Immature natural killer cell (primary cell): ENCODE measurements around the gene PPM1A. TPM values are rescaled to one million over a fixed set of nuclear protein-coding genes. Genes with fewer than 3 reads are reported as not detected.

Experiments
- DNase-seq, 3 donors: peaks; one replicate each; pipeline ENCODE4 v3.0.0; 2022; ENCODE audit warnings: mixed read lengths in 1 of 3
- H3K27ac Mint-ChIP-seq, 6 donors: one replicate each; pipeline ENCODE4 v1.8.0; 2020; ENCODE audit warnings: mixed read lengths in 6 of 6, mild to moderate bottlenecking in 5 of 6, inconsistent platforms in 4 of 6, moderate library complexity in 3 of 6
- H3K27me3 Mint-ChIP-seq, 3 donors: one replicate each; pipeline ENCODE4 v1.8.0; 2020 to 2021; ENCODE audit warnings: low read depth in 3 of 3, mild to moderate bottlenecking in 3 of 3, mixed read lengths in 3 of 3, moderate library complexity in 3 of 3, inconsistent platforms in 1 of 3
- H3K36me3 Mint-ChIP-seq, 3 donors: one replicate each; pipeline ENCODE4 v1.8.0; 2020; ENCODE audit warnings: mixed read lengths in 3 of 3, inconsistent platforms in 2 of 3, mild to moderate bottlenecking in 2 of 3
- H3K4me1 Mint-ChIP-seq, 2 donors: one replicate each; pipeline ENCODE4 v1.8.0; 2020; ENCODE audit warnings: inconsistent platforms in 2 of 2, mild to moderate bottlenecking in 2 of 2, mixed read lengths in 2 of 2, moderate library complexity in 1 of 2
- H3K4me3 Mint-ChIP-seq, 5 donors: one replicate each; pipeline ENCODE4 v1.8.0; 2020; ENCODE audit warnings: mild to moderate bottlenecking in 5 of 5, mixed read lengths in 5 of 5, inconsistent platforms in 3 of 5, moderate library complexity in 3 of 5
- H3K9me3 Mint-ChIP-seq, 6 donors: one replicate each; pipeline ENCODE4 v1.8.0; 2020; ENCODE audit warnings: mild to moderate bottlenecking in 6 of 6, mixed read lengths in 6 of 6, inconsistent platforms in 4 of 6, moderate library complexity in 3 of 6
- polyA plus RNA-seq, 3 donors: library from polyadenylated mRNA; unstranded; fragments of 300-500 nt; fragmentation: Illumina TruSeq; gene quantifications; one replicate each; pipeline ENCODE4 v1.2.3, GENCODE V29; 2021

Gene PPM1A
- polyA plus RNA-seq, result 10 to 100 TPM; 31.9 to 46.8 (median 45.5) TPM

DNA sequence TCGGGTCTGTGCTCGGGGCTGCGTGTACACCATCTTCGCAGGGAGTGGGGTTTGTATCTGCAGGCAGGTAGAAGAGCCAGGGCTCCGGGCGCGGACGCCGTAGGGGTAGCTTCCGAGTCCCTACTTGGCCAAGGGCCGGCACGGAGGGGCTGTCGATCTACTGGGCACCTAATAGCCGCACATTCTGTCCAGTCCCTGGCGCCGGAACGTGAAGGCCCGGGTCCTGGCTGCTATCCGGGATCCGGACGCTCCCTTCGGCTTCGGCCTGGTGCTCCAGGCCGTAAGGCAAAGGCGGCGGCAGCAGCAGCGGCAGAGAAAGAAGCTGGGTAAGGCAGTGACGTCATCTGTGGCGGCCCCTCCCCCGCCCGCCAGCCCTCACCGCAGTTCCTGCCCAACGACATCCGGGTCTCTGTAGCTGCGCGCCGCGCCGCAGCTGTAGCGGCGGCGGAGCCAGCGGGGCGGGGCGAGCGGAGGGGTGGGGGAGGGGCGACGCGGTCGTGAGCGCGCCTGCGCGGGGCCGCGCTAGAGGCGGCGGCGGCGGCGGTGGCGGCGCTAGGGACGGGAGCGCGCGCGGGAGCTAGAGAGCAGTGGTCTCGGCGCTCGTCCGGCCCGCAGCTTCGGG is at the start of gene PPM1A:
Gene PPM1A (plus strand): TSS at position 525 of the 622 bp plus-strand sequence. CDS start 33,483 bp downstream, outside the sequence.
- peaks cover 51 to 55% of the 10 kb centered on the region in 2 donors for H3K4me1 Mint-ChIP-seq
- H3K27me3 Mint-ChIP-seq, result peaks cover 22 to 29% (median 23%) of the 10 kb centered on the region in 3 donors
- H3K4me3 Mint-ChIP-seq, result peak within 1 kb of the TSS; percentile 87 to 99 (median 96)
- H3K9me3 Mint-ChIP-seq, result no peaks in the 10 kb centered on the region
- DNase-seq, result peak; percentile 90 to 95 (median 94)
- H3K27ac Mint-ChIP-seq, result peak within 1 kb of the TSS; percentile 97 to 100 (median 100)
- peaks cover 0 to 3% (median 0%) of the 10 kb centered on the region in 3 donors for H3K36me3 Mint-ChIP-seq

DNA sequence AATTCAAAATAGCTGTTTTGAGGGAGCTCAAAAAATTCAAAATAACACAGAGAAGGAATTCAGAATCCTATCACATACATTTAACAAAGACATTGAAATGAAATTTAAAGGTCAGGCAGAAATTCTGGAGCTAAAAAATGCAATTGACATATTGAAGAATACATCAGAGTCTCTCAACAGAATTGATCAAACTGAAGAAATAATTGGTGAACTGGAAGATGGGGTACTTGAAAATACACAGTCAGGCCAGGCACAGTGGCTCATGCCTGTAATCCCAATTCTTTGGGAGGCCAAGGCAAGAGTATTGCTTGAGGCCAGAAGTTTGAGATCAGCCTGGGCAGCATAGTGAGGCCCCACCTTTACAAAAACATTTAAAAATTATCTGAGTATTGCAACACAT is 49.7 kb upstream of the PPM1A start:
- H3K4me1 Mint-ChIP-seq, result no peaks in the 10 kb centered on the region
- H3K27me3 Mint-ChIP-seq, result peaks cover 5 to 12% (median 5%) of the 10 kb centered on the region in 3 donors
- peaks cover 0 to 18% (median 11%) of the 10 kb centered on the region in 6 donors for H3K9me3 Mint-ChIP-seq
- H3K4me3 Mint-ChIP-seq, result no peak overlapping the region
- peaks cover 0 to 5% (median 0%) of the 10 kb centered on the region in 3 donors for H3K36me3 Mint-ChIP-seq
- no peak overlapping the region for H3K27ac Mint-ChIP-seq
- no peak for DNase-seq

DNA sequence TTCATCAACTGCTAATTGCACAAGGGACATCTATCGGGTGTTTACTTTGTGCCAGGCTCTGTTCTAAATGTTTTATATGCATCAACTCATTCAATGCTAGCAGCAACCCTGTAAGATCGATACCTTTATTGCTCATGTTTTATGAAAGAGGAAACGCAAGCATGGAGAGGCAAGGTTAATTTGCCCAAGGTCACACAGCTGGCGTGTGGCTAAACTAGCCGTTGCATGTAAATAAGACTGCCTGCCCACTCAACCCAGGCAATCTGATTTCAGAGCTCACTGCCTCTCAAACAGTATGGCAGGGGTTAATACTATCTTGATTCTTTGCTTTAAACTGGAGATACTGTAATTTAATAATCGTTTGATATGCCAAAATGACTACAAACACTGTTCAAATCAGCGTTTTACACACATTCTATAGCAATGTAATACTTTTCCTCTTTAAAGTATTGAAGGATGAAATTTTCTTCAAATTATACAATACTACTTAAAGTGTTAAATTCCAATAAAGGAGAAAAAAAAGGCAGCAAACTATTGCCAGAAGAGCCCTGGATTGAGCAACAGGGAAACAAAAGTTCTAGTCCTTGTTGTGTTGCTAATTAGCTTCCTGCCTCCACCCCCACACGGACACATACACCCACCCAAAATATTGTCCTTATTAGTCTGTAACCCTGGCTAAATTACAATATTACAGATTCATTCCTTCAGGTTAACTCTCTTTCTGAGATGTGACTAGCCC is 44.7 kb upstream of the PPM1A start:
- no peaks in the 10 kb centered on the region for H3K4me1 Mint-ChIP-seq
- peaks cover 6 to 21% (median 8%) of the 10 kb centered on the region in 3 donors for H3K27me3 Mint-ChIP-seq
- H3K27ac Mint-ChIP-seq, result no peak overlapping the region
- H3K36me3 Mint-ChIP-seq, result peaks cover 0 to 5% (median 1%) of the 10 kb centered on the region in 3 donors
- H3K4me3 Mint-ChIP-seq, result no peak overlapping the region
- H3K9me3 Mint-ChIP-seq, result peaks cover 0 to 9% (median 6%) of the 10 kb centered on the region in 6 donors
- no peak for DNase-seq

DNA sequence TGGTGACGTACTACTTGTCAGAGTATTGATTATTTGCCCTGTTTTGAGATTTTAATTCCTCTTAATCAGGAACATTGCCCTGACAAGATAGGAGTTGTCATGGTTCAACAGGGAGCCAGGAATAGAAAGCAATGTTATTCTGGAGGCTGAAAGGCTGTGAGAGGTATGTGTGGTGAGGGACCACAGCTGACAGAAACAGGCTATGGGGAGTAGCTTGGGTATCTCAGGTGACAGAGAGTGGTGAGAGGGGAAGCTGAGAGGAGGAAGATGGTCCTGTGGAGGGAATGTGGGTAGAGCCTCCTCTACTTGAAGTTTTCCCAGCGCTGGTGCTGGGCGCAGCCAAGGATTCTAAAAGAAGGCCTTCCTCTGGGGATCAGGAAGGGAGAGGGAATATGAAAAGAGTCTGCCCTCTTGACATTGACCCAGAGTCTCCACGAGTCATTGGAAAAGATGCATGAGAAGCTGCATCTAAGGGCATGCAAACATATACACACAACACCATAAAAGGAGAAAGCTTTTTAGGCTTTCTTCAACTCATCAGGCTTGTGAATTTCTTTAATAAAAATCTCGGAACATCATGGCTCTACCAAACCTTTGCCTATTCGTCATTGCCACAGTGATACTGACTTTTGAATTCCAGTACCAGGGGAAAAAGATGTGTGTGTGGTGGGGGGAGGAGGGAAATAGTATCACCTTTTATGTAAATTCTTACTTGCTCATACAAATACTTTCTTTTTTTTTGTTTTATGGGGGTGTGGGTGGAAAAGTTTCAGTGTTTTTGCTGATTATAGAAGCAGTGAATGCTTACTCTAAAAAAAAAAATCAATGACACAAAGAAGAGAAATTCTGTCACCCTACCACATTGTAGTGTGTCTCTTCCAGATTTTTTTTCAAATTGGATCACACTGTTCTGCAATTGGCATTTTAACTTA is 43.9 kb upstream of the PPM1A start:
- Mint-ChIP-seq H3K4me3 (no peak overlapping the region), H3K9me3 (peaks cover 0 to 1% (median 0%) of the 10 kb centered on the region in 6 donors), H3K36me3 (peaks cover 0 to 5% (median 0%) of the 10 kb centered on the region in 3 donors), H3K27me3 (peaks cover 5 to 22% (median 6%) of the 10 kb centered on the region in 3 donors), H3K27ac (no peak overlapping the region), H3K4me1 (no peaks in the 10 kb centered on the region)
- DNase-seq, result no peak

DNA sequence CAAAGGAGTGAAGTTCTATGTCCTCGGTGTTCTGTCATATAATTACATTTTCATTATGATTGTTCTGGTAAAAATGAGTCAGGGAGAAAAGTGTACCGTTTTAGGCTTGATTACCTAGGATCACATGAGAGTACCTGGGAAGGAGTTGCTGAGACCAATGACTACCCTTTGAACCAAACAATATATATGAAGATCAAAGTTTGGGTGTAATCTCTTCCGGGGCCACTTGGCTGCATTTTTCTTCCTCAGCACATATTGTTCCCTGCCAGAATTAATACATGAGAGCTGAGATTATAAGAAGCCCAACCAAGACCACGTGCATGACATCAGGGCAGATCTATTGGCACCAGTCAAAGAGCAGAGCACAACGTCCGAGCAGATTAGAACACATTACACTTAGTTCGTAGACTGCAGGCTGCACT is 42.8 kb upstream of the PPM1A start:
- Mint-ChIP-seq H3K27ac (no peak overlapping the region), H3K36me3 (peaks cover 0 to 5% (median 0%) of the 10 kb centered on the region in 3 donors), H3K9me3 (no peaks in the 10 kb centered on the region), H3K4me1 (no peaks in the 10 kb centered on the region), H3K4me3 (no peak overlapping the region), H3K27me3 (peaks cover 5 to 17% (median 7%) of the 10 kb centered on the region in 3 donors)
- DNase-seq, result no peak

DNA sequence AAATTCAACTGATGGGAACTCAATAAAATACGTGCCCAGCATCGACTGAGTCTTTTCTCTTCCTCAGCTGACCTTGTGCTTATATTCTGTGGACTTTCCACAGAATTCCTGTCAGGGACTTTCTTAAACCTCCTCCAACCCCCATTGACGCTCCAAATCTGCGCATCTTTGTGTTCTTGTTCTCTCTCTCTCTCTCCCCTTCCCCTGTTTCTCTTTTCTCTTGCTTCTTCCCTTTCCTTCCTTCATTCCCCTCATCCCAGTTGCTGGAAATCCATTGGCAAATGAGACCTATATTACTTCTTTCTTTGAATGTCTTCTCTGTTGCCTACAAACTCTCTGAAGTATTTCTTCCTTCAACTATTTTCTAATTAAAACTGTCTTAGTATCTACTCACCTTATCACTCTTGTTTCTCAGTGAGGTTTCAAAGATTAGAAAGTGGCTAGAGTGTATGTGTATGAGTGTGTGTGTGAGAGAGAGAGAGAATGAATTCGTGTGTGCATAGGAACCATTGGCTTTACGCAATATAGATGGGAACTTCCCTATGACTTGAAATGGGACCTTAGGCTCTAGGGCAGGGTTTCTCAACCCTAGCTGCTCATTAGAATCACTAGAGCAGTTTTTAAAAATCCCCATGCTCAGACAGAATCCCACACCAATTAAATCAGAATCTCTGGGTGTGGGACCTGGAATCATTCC is 42.0 kb upstream of the PPM1A start:
- Mint-ChIP-seq H3K4me1 (no peaks in the 10 kb centered on the region), H3K27ac (no peak overlapping the region), H3K9me3 (no peaks in the 10 kb centered on the region), H3K4me3 (no peak overlapping the region), H3K27me3 (peaks cover 5 to 12% (median 7%) of the 10 kb centered on the region in 3 donors), H3K36me3 (peaks cover 0 to 5% (median 0%) of the 10 kb centered on the region in 3 donors)
- DNase-seq, result no peak

DNA sequence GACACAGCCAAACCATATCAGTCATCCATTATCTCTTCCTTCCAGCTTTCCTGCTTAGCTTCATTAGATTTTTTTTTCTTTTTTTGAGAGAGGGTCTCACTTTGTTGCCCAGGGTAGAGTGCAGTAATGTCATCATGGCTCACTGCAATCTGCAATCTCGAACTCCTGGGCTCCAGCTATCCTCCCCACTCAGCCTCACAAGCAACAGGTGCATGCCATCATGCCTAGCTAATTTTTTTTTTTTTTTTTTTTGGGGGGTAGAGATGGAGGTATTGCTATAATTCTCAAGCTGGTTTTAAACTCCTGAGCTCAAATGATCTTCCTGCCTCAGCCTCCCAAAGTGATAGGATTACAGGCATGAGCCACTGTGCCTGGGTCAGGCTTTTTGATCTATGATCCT is 38.3 kb upstream of the PPM1A start:
- no peak overlapping the region for H3K4me3 Mint-ChIP-seq
- H3K9me3 Mint-ChIP-seq, result no peaks in the 10 kb centered on the region
- peaks cover 3 to 9% (median 7%) of the 10 kb centered on the region in 3 donors for H3K27me3 Mint-ChIP-seq
- peaks cover 0 to 5% (median 3%) of the 10 kb centered on the region in 3 donors for H3K36me3 Mint-ChIP-seq
- DNase-seq, result no peak
- no peak overlapping the region for H3K27ac Mint-ChIP-seq
- no peaks in the 10 kb centered on the region for H3K4me1 Mint-ChIP-seq

DNA sequence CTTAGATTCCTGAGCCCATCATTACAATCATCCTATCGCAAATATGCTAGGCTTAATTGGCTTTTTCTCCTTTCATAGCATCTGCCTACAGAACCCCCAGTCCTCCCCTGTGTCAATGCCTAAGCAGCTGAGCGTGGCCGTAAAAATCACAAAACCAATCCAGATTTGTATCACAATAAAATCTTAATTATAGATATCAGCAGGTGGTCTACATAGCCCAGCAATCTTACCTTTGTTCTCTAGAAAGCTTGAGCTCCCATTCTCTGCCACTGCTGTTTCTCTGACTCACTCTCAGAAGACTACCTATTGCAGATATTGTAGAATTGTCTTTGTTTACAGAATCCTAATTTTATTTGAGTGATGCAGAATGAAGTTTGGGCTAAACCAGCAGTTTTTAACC is 37.9 kb upstream of the PPM1A start:
- no peak overlapping the region for H3K27ac Mint-ChIP-seq
- H3K4me1 Mint-ChIP-seq, result no peaks in the 10 kb centered on the region
- H3K4me3 Mint-ChIP-seq, result no peak overlapping the region
- H3K36me3 Mint-ChIP-seq, result peaks cover 0 to 5% (median 3%) of the 10 kb centered on the region in 3 donors
- no peak for DNase-seq
- H3K9me3 Mint-ChIP-seq, result no peaks in the 10 kb centered on the region
- peaks cover 3 to 9% (median 7%) of the 10 kb centered on the region in 3 donors for H3K27me3 Mint-ChIP-seq

DNA sequence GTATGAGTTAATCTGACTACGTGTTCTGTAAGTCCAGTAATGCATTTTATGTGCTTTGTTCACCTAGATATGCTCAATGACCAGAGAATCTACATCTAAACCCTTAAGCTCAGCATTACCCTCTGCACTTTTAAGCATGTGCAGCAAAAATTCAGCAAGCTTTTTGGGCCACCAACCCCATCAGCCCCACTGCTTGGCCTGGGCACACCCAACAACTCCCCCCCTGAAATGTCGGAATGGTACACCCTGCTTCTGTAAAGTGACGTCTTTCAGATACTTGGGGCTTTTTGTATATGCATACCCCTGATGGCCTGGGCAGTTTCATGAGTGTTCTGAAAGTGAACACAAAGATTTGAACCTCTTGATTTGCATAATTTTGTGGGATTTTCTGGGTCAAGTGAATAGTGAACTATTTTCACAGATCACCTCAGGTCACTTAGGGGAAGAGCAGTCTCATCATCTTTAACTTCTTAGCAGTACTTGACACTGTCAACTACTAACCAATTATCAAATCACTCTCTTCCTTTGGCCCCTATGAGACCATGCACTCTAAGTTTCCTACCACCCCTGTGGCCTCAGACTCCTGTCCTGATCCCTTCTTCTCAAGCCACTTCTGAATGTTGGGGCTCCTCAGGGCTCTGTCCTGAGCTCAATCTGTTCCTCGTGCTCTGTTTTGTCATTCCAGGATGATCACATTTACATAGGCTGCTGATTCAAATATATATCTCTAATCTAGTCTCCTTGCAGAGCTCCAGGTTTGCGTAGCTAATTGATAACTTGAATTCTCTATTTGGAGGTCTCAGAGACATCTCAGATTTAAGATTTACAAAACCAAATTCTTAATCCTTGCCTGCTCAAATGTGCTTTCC is 36.3 kb upstream of the PPM1A start:
- no peaks in the 10 kb centered on the region for H3K9me3 Mint-ChIP-seq
- H3K4me1 Mint-ChIP-seq, result no peaks in the 10 kb centered on the region
- H3K27me3 Mint-ChIP-seq, result peaks cover 0 to 6% (median 4%) of the 10 kb centered on the region in 3 donors
- no peak for DNase-seq
- H3K27ac Mint-ChIP-seq, result no peak overlapping the region
- no peak overlapping the region for H3K4me3 Mint-ChIP-seq
- peaks cover 0 to 5% (median 3%) of the 10 kb centered on the region in 3 donors for H3K36me3 Mint-ChIP-seq

DNA sequence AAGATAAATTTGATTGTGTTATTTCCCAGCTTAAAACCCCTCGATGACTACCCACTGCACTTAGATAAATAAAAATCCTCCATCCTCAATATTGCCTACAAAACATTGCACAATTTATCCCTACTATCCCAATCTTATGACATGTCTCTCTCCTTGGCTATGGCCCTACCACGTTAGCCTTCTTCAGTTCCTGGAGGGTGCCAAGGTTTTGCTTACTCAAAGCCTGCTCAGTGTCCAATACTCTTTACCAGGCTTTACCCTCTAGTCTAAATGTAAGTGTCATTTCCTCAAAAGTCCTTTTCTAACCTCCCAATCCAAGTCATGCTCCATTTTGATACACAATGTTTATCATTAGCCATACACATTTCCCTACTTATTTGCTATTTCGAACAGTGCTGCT is 35.0 kb upstream of the PPM1A start:
- Mint-ChIP-seq H3K4me1 (no peaks in the 10 kb centered on the region), H3K27ac (no peak overlapping the region), H3K4me3 (no peak overlapping the region), H3K9me3 (no peaks in the 10 kb centered on the region), H3K27me3 (peaks cover 0 to 8% (median 3%) of the 10 kb centered on the region in 3 donors), H3K36me3 (peaks cover 0 to 5% (median 3%) of the 10 kb centered on the region in 3 donors)
- DNase-seq, result no peak

DNA sequence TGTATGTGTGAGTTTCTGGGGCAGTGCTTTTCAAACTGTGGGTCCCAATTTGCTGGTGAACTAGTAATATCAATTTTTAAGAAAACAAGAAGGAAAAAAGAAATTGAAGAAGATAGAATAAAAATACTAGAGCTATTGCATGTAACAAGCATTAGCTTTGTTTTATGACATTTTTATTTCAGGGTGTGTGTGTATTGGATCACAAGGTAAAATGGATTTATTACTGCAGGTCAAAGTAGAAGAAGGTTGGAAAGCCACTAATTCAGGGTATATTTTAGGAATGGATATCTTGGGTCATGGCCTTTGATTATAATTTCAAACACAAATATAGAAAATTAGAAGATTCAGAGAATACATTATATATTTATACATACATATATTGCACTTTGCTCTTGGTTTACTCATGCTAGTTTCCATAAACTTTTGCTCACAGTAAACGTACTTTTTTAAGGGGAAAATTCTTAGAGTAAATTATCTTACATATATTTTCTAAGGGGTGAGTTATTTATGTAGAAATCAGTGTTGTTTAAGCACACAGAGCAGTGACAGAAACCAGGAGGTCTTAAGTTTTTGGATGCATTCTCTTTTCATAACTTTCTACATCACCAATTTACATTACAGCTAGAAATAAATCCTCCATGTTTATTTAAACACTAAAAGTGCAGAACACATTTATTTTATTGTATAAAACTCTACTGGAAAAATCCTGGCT is 34.5 kb upstream of the PPM1A start:
- DNase-seq, result no peak
- Mint-ChIP-seq H3K27ac (no peak overlapping the region), H3K4me3 (no peak overlapping the region), H3K4me1 (no peaks in the 10 kb centered on the region), H3K27me3 (peaks cover 0 to 8% (median 0%) of the 10 kb centered on the region in 3 donors), H3K36me3 (peaks cover 0 to 3% (median under 1%) of the 10 kb centered on the region in 3 donors), H3K9me3 (no peaks in the 10 kb centered on the region)

DNA sequence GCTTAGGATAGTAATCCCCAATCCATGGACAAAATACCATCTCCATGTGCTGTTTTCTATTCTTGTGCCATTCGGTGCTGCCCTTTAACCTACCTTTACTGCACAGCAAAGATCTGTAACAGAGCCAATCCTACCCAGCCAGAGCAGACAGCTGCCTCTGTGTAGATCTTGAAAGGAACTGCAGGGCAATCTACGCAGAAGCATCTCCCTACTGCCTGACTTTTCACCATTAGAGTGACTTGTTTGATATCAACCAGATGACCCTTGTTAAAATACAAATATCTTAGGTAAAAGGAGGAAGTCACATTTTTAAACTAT is 33.9 kb upstream of the PPM1A start:
- Mint-ChIP-seq H3K36me3 (peaks cover 0 to 3% (median 0%) of the 10 kb centered on the region in 3 donors), H3K27ac (no peak overlapping the region), H3K4me3 (no peak overlapping the region)

More for the DNA sequence above, 33.9 kb upstream of the PPM1A start:
- Mint-ChIP-seq H3K27me3 (peaks cover 0 to 8% (median 0%) of the 10 kb centered on the region in 3 donors), H3K4me1 (no peaks in the 10 kb centered on the region), H3K9me3 (no peaks in the 10 kb centered on the region)
- DNase-seq, result no peak
